ENCODE measurements around the gene HIVEP3. TPM values are rescaled to one million over a fixed set of nuclear protein-coding genes. Genes with fewer than 3 reads are reported as not detected.
A peak's percentile ranks its signal among the peaks of the same experiment; 100 is the strongest.

HIVEP3 gene
- total RNA-seq, 2 donors from 2014 or later, result 13.3 to 25.0 TPM

DNA sequence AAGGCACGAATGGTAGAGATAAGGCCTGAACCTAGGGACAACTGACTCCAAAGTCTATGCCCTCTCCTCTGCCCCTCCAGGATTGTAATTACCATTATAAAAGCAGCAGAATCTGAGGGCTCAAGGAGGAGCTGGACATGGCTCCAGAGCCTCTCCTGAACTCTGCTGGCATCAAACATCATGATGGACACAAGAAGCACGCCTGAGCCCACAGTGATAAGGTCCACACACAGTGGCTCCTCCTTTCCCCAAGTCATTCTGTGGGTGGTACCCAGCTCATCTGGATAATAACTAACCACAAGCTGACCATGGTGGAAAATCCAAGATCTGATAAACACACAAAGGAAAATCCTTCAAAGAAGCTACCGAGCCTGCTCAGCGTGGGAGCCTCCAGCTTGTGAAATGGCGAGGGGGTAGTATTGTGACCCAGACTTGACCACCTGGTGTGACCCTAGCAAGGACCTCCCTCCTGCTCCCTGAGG lies 85.2 kb downstream of the HIVEP3 start:
- DNase-seq (ENCODE audit: low spot score in 2 of 2) (no peak), ATAC-seq (no peak)
- no peaks in the 10 kb centered on the region for H3K36me3 Mint-ChIP-seq
- no peaks in the 10 kb centered on the region for H3K9me3 Mint-ChIP-seq
- H3K27ac Mint-ChIP-seq, result no peak overlapping the region

DNA sequence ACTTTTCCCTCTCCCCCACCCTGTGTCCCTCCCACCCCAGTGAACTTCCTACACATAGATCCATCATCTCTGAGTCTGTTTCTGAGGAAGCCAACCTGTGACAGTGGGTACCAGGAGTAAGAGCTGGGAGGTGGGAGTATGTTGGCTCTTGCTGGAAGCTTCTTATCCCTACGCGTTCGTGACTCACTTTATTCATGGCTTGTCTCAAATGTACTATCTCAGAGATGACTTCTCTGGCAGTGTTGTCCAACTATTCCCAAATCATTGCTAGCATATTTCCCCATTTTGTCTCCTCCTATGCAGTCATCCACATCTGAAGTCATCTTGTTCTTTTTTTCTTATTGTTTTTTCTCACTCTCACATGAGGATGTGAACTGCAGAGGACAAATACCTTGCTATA lies 88.0 kb downstream of the HIVEP3 start:
- DNase-seq (ENCODE audit: low spot score in 2 of 2), result no peak
- Mint-ChIP-seq H3K36me3 (no peaks in the 10 kb centered on the region), H3K27ac (no peak overlapping the region), H3K9me3 (no peaks in the 10 kb centered on the region)
- no peak for ATAC-seq

DNA sequence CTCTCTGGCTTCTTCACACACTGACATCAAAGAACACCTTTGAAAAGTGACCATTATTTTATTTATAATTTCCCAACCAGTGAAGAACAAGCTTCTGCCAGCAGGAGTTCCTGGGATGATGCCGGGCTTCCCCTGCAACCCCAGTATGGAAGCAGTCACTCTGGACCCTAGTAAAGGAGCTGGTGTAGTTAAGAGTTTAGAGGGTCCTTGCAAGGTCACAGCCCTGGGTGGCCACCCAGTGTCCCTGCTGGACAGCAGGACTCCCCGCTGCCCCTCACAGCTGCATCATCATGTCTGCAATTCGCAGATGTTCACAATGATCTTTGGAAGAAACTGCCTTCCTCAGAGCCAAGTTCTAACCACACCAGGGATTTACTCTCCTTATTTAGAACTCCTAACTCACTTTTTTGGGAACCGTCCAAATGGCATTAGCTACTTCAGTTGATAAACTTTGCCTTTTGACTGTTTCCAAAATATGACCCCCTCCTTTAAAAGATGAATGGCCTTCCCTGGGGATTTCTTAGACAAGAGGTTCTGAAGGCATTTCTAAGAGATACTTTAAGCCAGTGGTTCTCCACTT lies 90.6 kb downstream of the HIVEP3 start:
- no peak overlapping the region for H3K27ac Mint-ChIP-seq
- ATAC-seq (no peak), DNase-seq (ENCODE audit: low spot score in 2 of 2) (no peak)
- no peaks in the 10 kb centered on the region for H3K36me3 Mint-ChIP-seq
- no peaks in the 10 kb centered on the region for H3K9me3 Mint-ChIP-seq

DNA sequence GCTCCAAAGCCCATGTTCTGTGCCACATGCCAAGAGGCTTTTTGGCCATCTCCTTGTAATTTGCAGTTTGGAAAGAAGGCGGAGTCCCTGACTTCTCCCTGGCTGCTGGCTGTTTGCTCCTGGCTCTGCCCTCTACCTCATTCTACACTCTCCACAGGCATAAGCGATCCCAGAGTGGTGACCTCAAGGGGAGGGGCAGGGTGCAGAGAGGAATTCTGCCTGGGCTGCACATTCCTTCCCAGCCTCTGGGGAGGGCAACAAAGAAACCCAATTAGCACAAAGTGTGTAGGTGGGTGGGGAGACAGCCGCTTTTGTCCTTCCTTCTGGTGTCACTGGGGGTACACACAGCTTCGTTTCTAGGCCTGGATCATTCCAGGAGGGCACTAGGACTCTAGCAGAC lies 95.3 kb downstream of the HIVEP3 start:
- DNase-seq (ENCODE audit: low spot score in 2 of 2) (no peak), ATAC-seq (no peak)
- Mint-ChIP-seq H3K36me3 (no peaks in the 10 kb centered on the region), H3K27ac (no peak overlapping the region), H3K9me3 (no peaks in the 10 kb centered on the region)

DNA sequence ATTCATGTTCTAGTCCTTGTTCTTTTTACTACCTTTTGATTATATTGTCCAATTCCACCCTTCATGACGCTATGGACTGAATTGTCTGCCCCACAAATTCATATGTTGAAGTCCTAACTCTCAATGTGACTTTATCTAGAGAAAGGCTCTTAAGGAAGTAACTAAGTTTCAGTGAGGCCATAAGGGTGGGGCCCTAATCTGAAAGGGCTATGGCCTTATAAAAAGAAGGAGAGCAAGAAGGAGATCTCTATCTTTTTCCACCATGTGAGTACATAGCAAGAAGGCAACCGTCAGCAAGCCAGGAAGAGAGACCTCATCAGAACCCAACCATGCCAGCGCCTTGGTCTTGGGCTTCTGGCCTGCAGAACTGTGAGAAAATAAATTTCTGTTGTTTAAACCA lies 95.9 kb downstream of the HIVEP3 start:
- Mint-ChIP-seq H3K36me3 (no peaks in the 10 kb centered on the region), H3K9me3 (no peaks in the 10 kb centered on the region), H3K27ac (no peak overlapping the region)
- no peak for ATAC-seq
- DNase-seq (ENCODE audit: low spot score in 2 of 2), result no peak

DNA sequence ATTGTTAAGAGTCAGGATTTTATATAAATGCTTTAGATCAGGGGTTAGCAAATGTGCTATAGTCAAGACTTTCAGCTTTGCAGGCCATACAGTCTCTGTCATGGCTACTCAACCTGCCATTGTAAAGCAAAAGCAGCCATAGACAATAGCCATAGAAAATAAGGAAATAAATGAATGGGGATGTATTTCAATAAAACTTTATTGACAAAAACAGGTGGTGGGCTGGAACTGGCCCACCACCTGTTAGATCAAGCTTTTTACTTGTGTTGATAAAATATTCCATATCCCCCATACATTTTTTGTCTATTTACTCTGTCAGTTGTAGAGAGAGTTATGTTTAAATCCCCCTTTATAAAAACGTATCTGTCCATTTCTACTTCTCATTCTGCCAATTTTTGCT lies 98.9 kb downstream of the HIVEP3 start:
- H3K27ac Mint-ChIP-seq, result no peak overlapping the region
- no peaks in the 10 kb centered on the region for H3K9me3 Mint-ChIP-seq
- no peaks in the 10 kb centered on the region for H3K36me3 Mint-ChIP-seq
- no peak for DNase-seq (ENCODE audit: low spot score in 2 of 2)
- ATAC-seq, result no peak

DNA sequence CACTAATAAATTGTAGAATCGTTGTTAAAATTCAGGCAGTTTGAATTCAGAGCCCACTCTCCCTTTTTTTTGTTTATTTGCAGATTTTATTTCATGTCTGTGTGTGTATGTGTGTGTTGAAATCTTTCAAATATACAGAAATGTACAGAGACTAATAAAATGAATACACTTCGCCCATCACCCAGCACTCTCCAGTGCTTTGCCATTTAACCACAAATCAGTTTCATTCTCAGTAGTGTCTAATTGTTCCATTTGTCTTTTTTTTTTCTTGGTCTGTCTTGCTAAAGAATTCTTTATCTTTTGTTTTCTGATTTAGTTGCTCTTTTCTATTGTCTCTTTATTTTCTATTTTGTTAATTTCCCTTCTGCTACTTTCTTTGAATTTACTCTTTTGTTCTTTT lies 99.7 kb downstream of the HIVEP3 start:
- H3K9me3 Mint-ChIP-seq, result no peaks in the 10 kb centered on the region
- no peaks in the 10 kb centered on the region for H3K36me3 Mint-ChIP-seq
- ATAC-seq (no peak), DNase-seq (ENCODE audit: low spot score in 2 of 2) (no peak)
- no peak overlapping the region for H3K27ac Mint-ChIP-seq

DNA sequence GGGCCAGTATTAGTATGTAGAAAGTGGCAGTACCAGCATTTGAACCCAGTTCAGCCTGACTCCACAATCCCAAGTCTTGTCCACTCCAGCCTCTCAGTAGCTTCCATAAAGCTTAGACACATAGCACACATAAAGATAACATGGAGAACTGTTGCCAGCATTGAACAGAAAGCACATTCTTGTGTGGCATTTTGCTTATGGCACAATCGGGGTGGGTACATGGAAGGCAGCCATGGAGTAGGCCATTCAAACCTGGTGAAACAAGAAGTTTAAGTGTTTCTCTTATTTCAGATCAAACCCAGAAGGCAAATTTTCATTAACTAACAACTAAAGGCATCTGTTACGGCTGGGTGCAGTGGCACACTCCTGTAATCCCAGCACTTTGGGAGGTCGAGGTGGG lies 102.7 kb downstream of the HIVEP3 start:
- ATAC-seq (no peak), DNase-seq (ENCODE audit: low spot score in 2 of 2) (no peak)
- Mint-ChIP-seq H3K9me3 (no peaks in the 10 kb centered on the region), H3K27ac (no peak overlapping the region), H3K36me3 (no peaks in the 10 kb centered on the region)

DNA sequence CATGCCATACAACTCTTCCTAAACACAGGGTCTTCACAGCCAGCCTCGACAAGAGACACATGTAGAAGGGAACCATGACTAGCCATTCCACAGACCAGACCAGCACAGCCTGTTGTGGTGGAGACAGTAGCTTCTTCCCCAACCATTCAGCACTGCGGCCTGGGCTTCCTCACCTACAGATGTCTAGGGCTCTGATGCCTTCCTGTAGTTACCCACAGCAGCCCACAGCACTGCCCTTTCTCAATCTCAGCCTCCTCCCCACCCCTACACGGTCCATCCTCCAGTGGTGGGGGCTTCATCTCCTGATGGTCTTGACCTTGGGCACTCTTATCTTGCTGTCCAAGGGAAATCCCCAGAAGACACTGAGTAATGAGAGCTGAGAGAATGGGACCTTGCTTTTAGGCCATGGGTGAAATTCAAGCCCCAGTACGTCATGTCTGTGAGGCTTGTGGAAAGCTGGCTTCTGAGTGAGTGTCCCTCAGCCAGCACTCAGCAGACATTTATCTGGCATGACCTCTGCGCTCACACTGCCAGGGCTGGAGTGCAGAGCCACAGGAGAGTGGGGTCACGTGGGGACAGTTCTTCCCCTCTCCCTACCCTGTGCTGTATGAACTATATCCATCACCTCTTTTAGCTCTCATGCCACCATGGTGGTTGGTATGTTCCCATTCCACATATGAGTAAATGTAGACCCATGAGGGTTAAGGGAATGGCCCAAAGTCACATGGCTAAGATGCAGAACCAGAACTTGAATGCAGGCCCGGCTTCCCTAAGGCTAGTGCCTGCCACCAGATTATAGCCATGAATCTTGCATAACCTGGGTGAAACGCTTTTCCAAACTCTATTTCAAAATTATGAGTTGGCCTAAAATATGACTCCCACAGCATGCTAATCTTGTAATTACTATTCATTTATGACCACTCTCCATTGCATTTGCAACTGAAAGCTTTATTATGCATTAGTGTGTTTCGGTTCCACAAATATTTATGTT lies 104.7 kb downstream of the HIVEP3 start:
- DNase-seq (ENCODE audit: low spot score in 2 of 2), result no peak
- no peaks in the 10 kb centered on the region for H3K9me3 Mint-ChIP-seq
- no peaks in the 10 kb centered on the region for H3K36me3 Mint-ChIP-seq
- no peak overlapping the region for H3K27ac Mint-ChIP-seq
- ATAC-seq, result no peak

DNA sequence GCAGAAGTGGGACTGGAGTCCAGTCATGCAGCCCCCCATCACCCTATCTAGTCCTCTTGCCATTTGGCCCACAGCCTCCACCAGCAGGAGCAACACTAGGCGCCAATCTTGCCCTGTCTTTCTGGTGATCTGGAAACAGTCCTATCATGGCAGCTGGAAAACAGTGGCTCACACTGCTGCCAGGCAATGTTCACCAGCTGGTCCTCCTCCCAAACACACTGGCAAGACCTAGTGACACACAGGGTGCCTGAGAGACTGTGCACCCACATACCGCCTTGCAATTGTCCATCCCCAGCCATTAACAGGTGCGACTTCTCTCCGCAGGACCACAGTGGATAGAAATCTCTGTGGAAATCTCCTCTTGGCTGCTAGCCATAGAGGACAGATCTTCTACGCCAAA lies 105.5 kb downstream of the HIVEP3 start:
- no peaks in the 10 kb centered on the region for H3K9me3 Mint-ChIP-seq
- ATAC-seq (no peak), DNase-seq (ENCODE audit: low spot score in 2 of 2) (no peak)
- no peak overlapping the region for H3K27ac Mint-ChIP-seq
- no peaks in the 10 kb centered on the region for H3K36me3 Mint-ChIP-seq

DNA sequence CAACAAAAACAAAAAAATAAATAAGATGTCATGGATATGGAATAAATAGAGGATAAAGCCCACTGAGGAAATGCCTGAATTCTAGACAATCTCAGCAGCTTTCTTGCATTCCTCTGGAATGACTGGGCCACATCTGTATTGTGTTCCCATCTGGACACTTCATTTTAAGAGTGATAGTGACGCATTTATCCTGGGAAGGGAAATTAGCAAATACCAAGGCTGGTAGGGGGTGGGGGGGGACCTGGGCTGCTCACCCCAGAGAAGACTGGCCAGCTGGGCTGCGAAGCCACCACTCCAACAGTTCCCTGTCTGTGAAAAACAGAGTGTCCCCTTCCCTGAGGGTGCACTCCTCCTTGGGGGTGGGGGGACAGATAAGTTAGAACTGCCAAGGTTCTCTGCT lies 106.3 kb downstream of the HIVEP3 start:
- H3K36me3 Mint-ChIP-seq, result no peaks in the 10 kb centered on the region
- DNase-seq (ENCODE audit: low spot score in 2 of 2), result no peak
- H3K9me3 Mint-ChIP-seq, result no peaks in the 10 kb centered on the region
- no peak overlapping the region for H3K27ac Mint-ChIP-seq
- ATAC-seq, result no peak

DNA sequence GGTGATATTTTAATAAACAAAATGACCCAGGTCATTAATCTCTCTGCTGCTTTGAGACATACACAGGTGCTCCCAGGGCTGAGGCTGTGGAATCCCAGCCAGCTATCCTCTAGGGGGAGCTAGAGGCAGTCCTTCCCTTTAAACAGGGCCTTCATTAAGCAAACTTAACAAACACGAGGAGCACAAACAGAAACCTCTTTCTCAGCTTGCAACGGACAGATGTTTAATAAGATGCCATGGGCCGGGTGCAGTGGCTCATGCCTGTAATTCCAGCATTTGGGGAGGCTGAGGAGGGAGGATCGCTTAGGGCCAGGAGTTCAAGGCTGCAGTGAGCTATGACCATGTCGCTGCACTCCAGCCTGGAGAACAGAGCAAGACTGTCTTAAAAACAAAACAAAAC lies 106.7 kb downstream of the HIVEP3 start:
- peak in 1 of 2 donors; percentile 66 for DNase-seq (ENCODE audit: low spot score in 2 of 2)
- no peaks in the 10 kb centered on the region for H3K9me3 Mint-ChIP-seq
- ATAC-seq, result peak; percentile 37 to 72
- no peak overlapping the region for H3K27ac Mint-ChIP-seq
- no peaks in the 10 kb centered on the region for H3K36me3 Mint-ChIP-seq

DNA sequence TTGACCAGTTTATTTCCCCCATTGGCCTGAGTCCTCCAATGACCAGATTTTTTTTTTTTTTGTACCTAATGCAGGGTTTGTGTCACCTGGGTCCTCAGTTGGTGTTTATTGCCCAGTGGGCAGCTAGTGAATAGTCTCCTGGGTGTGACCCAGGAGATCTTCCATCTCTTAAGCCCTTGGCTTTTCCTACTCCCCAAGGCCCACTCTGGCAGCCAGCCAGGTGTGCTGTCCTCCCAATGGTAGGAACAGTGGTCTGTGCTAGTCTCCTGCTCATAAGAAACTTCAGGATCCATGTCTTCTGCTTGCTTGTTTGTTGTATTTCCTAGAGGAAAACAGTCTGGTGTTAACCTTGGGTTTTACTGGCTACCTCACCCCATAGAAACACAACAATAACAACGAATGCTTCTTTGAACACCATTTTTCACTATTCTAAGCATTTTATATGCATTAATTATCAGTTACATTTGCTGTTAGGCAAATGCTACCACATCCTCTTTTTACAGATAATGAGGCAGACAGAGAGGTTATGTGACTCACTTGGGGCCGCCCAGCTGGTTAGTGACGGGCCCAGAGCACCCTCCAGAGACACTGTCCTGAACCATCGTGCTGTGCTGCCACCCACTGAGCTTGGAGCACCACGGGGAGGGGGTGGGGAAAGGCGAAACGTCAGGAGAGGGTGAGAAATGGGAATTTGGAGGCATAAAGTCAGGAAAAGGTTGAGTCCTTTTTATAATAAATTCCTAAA lies 107.5 kb downstream of the HIVEP3 start:
- DNase-seq (ENCODE audit: low spot score in 2 of 2), result no peak
- H3K36me3 Mint-ChIP-seq, result no peaks in the 10 kb centered on the region
- peak overlapping the region; percentile 50 to 59 for H3K27ac Mint-ChIP-seq
- peak in 1 of 2 donors; percentile 76 for ATAC-seq
- no peaks in the 10 kb centered on the region for H3K9me3 Mint-ChIP-seq

DNA sequence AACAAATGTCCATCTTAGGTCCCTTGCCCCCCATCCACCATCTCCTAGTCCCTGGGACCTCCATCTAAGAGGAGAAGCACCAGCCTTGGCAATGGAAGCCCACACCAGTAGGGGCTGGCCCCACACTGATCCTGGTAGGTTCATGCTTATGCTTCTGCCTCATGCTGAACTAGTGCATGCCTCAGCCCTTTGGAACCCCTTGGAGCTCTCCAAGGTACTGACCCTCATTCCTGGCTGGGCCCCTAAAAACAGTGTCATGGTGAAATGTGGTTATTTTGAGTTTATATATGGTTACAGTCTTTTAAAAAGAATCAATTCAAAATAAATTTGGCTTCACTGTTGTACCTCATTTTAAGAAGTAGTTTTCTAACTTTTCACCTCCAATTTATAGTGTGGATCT lies 108.3 kb downstream of the HIVEP3 start:
- no peaks in the 10 kb centered on the region for H3K9me3 Mint-ChIP-seq
- ATAC-seq (no peak), DNase-seq (ENCODE audit: low spot score in 2 of 2) (peak in 1 of 2 donors; percentile 67)
- no peak overlapping the region for H3K27ac Mint-ChIP-seq
- H3K36me3 Mint-ChIP-seq, result no peaks in the 10 kb centered on the region

DNA sequence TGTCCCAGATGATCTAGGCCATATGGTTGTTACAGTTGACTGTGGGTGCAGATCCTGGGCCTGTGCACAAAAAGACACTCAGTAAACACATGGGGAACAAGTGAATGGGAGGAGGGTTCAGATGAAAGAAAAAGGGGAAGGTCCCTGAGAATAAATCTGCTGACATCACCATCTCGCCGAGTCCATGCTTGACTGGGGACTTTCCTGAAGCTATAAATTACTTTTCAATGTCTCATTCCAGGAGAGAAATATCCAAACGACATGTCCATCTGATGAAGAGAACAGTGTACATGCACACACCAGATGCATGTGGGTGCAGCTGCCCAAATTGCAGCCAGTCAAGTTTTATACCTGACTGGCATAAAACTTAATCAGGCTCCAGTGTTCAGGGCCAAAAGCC lies 109.0 kb downstream of the HIVEP3 start:
- Mint-ChIP-seq H3K27ac (no peak overlapping the region), H3K36me3 (no peaks in the 10 kb centered on the region), H3K9me3 (no peaks in the 10 kb centered on the region)
- ATAC-seq, result peak in 1 of 2 donors; percentile 6
- no peak for DNase-seq (ENCODE audit: low spot score in 2 of 2)

DNA sequence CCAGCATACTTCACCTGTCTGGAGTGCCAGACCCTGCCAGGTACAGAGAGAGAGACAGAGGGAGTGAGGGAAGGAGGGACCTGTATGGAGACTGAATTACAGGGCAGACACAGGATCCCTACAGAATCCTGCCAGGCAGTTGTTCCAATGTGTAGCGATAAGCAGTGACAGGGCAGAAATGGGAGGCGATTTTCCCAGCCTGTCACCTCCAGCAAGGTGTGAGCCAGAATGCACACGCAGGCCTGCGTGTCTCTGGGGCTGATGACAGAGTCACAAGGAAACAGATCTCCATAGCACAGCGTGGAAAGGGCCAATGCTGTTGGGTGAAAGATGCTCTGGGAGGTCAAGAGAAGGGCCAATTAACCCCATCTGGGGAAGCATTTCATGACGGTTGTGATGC lies 111.3 kb downstream of the HIVEP3 start:
- H3K9me3 Mint-ChIP-seq, result no peaks in the 10 kb centered on the region
- DNase-seq (ENCODE audit: low spot score in 2 of 2), result no peak

DNA sequence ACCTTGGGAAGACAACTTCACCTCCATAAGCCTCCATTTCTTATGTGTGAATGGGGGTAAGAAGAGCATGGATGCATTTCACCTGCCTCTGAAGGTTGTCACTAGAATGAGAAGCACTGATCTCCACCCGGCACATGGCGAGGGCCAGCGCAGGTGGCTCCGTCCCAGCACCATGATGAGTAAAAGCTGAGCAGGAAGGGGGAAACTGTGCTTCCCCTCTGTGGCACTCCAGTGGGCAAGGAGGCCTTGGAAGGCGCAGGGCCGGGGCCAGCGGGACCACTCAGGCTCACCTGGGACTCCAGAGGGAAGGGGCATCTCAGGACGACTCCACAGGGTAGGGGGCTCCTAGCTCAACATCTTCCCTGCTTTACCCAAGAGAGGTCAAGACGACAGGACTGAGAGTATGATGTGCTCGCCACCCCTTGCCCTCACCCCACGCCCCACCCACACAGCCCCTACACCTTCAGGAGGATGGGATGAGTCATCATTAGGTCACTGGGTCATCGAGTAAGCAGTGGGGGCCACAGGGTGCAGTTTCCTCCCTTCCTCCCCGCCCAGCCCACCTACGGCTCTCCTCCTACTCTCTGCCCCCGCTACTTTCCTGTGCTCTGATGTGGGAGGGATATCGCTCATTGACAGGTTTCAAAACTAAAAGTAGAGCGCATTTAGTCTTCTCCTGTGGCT lies 112.1 kb downstream of the HIVEP3 start:
- ATAC-seq (peak; percentile 69 to 70), DNase-seq (ENCODE audit: low spot score in 2 of 2) (peak; percentile 38 to 68)
- Mint-ChIP-seq H3K9me3 (no peaks in the 10 kb centered on the region), H3K27ac (peak overlapping the region; percentile 68 to 72), H3K36me3 (no peaks in the 10 kb centered on the region)

More for the DNA sequence above, 111.3 kb downstream of the HIVEP3 start:
- Mint-ChIP-seq H3K27ac (peak overlapping the region in 1 of 2 donors; percentile 68), H3K36me3 (no peaks in the 10 kb centered on the region)
- ATAC-seq, result no peak
